Measurements from ENCODE around the gene MESD. TPM values are rescaled to one million over a fixed set of nuclear protein-coding genes. Genes with fewer than 3 reads are reported as not detected.
A peak's percentile ranks its signal among the peaks of the same experiment; 100 is the strongest.

The MESD gene
- total and polyA plus RNA-seq, 2 of the 4 experiments (the other 2 are of a cell fraction): 10.0 to 14.0 TPM

DNA sequence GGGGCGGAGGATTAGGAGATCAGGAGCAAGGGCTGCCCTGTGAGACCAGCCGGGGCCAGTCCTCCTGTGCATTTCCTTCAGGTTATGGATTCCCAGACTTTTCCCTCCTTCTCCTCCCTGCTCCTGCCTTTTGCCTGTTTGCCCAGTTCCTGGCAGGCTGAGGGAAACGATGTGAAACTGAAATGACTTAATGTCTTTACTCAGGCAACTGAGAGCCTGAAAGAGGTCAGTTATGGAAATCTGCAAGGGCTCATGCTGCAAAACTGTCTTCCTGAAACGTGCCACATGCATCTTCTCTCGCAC, 57.2 kb downstream of the MESD start:
- no CpG with 5 or more reads among the region's 5 CpGs for whole genome bisulfite sequencing, 2 experiments (ENCODE audit: extremely low coverage in 2 of 2, insufficient read length in 1 of 2)
- no peak overlapping the region for H2AK9ac ChIP-seq (replicated peaks; ENCODE audit: low read depth, low read length, poor library complexity)
- peak overlapping the region; percentile 4 for H2AFZ ChIP-seq (replicated peaks; ENCODE audit: low read length, poor library complexity)
- no peaks in the 10 kb centered on the region for H3K9me3 ChIP-seq (ENCODE audit: control insufficient read depth, insufficient read depth, low read length)
- H2BK120ac ChIP-seq (ENCODE audit: low read depth, low read length): 0 out of 2 replicates have a peak overlapping the region, but pooled peaks have one; percentile 46
- H3K4ac ChIP-seq (ENCODE audit: low read depth, low read length): peak overlapping the region; percentile 7
- peaks cover 77% of the 10 kb centered on the region for H3K36me3 ChIP-seq (ENCODE audit: control insufficient read depth, insufficient read depth, low read length)
- DNase-seq: no peak
- intact Hi-C loops (cut with micrococcal nuclease): no loop called here
- no peak overlapping the region; the same call in 1 of the 2 replicates for H3K23ac ChIP-seq (ENCODE audit: low read depth, low read length)
- no TSS peak for BruUV-seq (replicated peaks)
- H3K56ac ChIP-seq (ENCODE audit: extremely low read depth, insufficient read depth, low read length): no peak overlapping the region
- H3K9me1 ChIP-seq (ENCODE audit: insufficient read depth, low read length): peaks cover 39% of the 10 kb centered on the region
- H3K9ac ChIP-seq (ENCODE audit: low read depth, low read length): no peak overlapping the region
- H4K20me1 ChIP-seq (ENCODE audit: insufficient read depth, low read length): peaks cover 47% of the 10 kb centered on the region; the same call in 1 of the 2 replicates
- no peak for ATAC-seq (ENCODE audit: low read depth)
- H3K14ac ChIP-seq (replicated peaks; ENCODE audit: low read depth, low read length): peak overlapping the region; percentile 10
- no peak overlapping the region; the same call in 1 of the 2 replicates for H4K5ac ChIP-seq (ENCODE audit: low read depth, low read length)
- no peaks in the 10 kb centered on the region for H3K27me3 ChIP-seq (ENCODE audit: control insufficient read depth, insufficient read depth, low read length)
- 0 out of 2 replicates have a peak overlapping the region, but pooled peaks have one; percentile 7 for H4K91ac ChIP-seq (ENCODE audit: insufficient read depth, low read depth, low read length)
- H3K4me1 ChIP-seq (ENCODE audit: control insufficient read depth, insufficient read depth, low read length): peaks cover 26% of the 10 kb centered on the region
- no peak overlapping the region for H3K4me3 ChIP-seq (ENCODE audit: insufficient read depth, low read depth, low read length)
- H3K79me1 ChIP-seq (ENCODE audit: low read depth in 1 of 2, low read length in 2 of 2): peaks cover 0 to 12% of the 10 kb centered on the region in 2 experiments; a peak in 1 of 4 replicates
- peak overlapping the region in 1 of 2 experiments; percentile 57; a peak in 2 of 4 replicates for H4K8ac ChIP-seq (ENCODE audit: low read depth in 2 of 2, low read length in 2 of 2)
- H3K18ac ChIP-seq (ENCODE audit: low read depth, low read length): peak overlapping the region; percentile 11; the same call in 1 of the 2 replicates
- dilution Hi-C loops (cut with HindIII; ENCODE audit: low sequenced_read_pairs, unreplicated experiment): no loop called here
- no peak overlapping the region for H2BK15ac ChIP-seq (ENCODE audit: low read depth, low read length)
- in situ Hi-C loops (cut with MboI; ENCODE audit: low sequenced_read_pairs): no loop called here
- H2BK5ac ChIP-seq (ENCODE audit: low read depth, low read length, poor library complexity, severe bottlenecking): peak overlapping the region; percentile 23
- no peak overlapping the region; the same call in 1 of the 2 replicates for H2BK20ac ChIP-seq (ENCODE audit: low read depth, low read length)
- H2AK5ac ChIP-seq (ENCODE audit: low read depth, low read length): peak overlapping the region; percentile 31; the same call in 1 of the 2 replicates
- ChIA-PET CTCF (interaction anchor here (0.5 kb wide), 1 partner anchor 21 kb away, joined by 5 read pairs; no protein-coding TSS in a partner anchor), POLR2A (ENCODE audit: unreplicated experiment) (no interaction called here)
- no peak overlapping the region; the same call in 1 of the 2 replicates for H3K4me2 ChIP-seq (ENCODE audit: low read depth, low read length)
- H3K27ac ChIP-seq (ENCODE audit: insufficient read depth, low read length): peak overlapping the region; percentile 45; the same call in 1 of the 2 replicates
- TF ChIP-seq, protein P1, sequence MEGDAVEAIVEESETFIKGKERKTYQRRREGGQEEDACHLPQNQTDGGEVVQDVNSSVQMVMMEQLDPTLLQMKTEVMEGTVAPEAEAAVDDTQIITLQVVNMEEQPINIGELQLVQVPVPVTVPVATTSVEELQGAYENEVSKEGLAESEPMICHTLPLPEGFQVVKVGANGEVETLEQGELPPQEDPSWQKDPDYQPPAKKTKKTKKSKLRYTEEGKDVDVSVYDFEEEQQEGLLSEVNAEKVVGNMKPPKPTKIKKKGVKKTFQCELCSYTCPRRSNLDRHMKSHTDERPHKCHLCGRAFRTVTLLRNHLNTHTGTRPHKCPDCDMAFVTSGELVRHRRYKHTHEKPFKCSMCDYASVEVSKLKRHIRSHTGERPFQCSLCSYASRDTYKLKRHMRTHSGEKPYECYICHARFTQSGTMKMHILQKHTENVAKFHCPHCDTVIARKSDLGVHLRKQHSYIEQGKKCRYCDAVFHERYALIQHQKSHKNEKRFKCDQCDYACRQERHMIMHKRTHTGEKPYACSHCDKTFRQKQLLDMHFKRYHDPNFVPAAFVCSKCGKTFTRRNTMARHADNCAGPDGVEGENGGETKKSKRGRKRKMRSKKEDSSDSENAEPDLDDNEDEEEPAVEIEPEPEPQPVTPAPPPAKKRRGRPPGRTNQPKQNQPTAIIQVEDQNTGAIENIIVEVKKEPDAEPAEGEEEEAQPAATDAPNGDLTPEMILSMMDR (conservative IDR thresholded peaks at IDR 0.05; ENCODE audit: low read depth, low read length): no peak
- TF ChIP-seq POLR2A (IDR thresholded peaks at IDR 0.05; ENCODE audit: low read depth, low read length) (no peak), NFE2L2 (IDR thresholded peaks at IDR 0.05; ENCODE audit: low read depth, low read length) (no peak), CHD1 (IDR thresholded peaks at IDR 0.05; ENCODE audit: low read depth, low read length) (no peak), MAFK (IDR thresholded peaks at IDR 0.05; ENCODE audit: low read depth, low read length) (no peak), RFX5 (IDR thresholded peaks at IDR 0.05; ENCODE audit: low read depth, low read length) (no peak), BHLHE40 (IDR thresholded peaks at IDR 0.05; ENCODE audit: low read depth, low read length) (no peak), RCOR1 (IDR thresholded peaks at IDR 0.05; ENCODE audit: insufficient replicate concordance, low read length) (no peak), SMC3 (IDR thresholded peaks at IDR 0.05; ENCODE audit: low read depth, low read length) (no peak), CEBPB (IDR thresholded peaks at IDR 0.05; ENCODE audit: low read depth, low read length) (no peak), RAD21 (IDR thresholded peaks at IDR 0.05; ENCODE audit: low read length) (no peak), FOS (IDR thresholded peaks at IDR 0.05; ENCODE audit: low read depth, low read length) (no peak), MXI1 (IDR thresholded peaks at IDR 0.05; ENCODE audit: borderline replicate concordance, low read depth, low read length) (no peak), MAZ (IDR thresholded peaks at IDR 0.05; ENCODE audit: borderline replicate concordance, low read depth, low read length) (no peak)
- TF ChIP-seq, protein P2, sequence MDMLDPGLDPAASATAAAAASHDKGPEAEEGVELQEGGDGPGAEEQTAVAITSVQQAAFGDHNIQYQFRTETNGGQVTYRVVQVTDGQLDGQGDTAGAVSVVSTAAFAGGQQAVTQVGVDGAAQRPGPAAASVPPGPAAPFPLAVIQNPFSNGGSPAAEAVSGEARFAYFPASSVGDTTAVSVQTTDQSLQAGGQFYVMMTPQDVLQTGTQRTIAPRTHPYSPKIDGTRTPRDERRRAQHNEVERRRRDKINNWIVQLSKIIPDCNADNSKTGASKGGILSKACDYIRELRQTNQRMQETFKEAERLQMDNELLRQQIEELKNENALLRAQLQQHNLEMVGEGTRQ (IDR thresholded peaks at IDR 0.05; ENCODE audit: low read depth, low read length): no peak
- TF ChIP-seq, protein P3, sequence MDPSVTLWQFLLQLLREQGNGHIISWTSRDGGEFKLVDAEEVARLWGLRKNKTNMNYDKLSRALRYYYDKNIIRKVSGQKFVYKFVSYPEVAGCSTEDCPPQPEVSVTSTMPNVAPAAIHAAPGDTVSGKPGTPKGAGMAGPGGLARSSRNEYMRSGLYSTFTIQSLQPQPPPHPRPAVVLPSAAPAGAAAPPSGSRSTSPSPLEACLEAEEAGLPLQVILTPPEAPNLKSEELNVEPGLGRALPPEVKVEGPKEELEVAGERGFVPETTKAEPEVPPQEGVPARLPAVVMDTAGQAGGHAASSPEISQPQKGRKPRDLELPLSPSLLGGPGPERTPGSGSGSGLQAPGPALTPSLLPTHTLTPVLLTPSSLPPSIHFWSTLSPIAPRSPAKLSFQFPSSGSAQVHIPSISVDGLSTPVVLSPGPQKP (IDR thresholded peaks at IDR 0.05; ENCODE audit: borderline replicate concordance, low read depth, low read length): no peak

Data from IMR-90 (cell line).